A549 (cell line): ENCODE measurements around the gene PILRB.

Experiments
- CHD4 ChIP-seq: fragments of 200-600 bp; sonication (generic); IDR thresholded peaks from 2 replicates; pipeline ENCODE4 v1.6.1; 2016; ENCODE audit warnings: antibody characterized with exemption, mild to moderate bottlenecking, borderline replicate concordance
- CTCF ChIP-seq: fragments of >200 bp; sonication (Bioruptor Twin); formaldehyde crosslinking; IDR thresholded peaks from 3 replicates; pipeline ENCODE4 v1.5.1; 2016
- EP300 ChIP-seq, 2 experiments: fragments of >200 bp; sonication (Bioruptor Twin); formaldehyde crosslinking; IDR thresholded peaks; 2 replicates in 1 of 2; 3 replicates in 1 of 2; pipeline ENCODE4 v1.6.1; 2016 to 2017
- MAX ChIP-seq: IDR thresholded peaks from 2 replicates; pipeline ENCODE4 v1.6.1; 2012
- NPAS2 ChIP-seq: fragments of 250-450 bp; sonication (Bioruptor Pico); IDR thresholded peaks from 2 replicates; pipeline ENCODE4 v1.8.0; 2022; ENCODE audit warnings: mild to moderate bottlenecking, moderate library complexity, borderline replicate concordance
- NR3C1 ChIP-seq: fragments of >200 bp; sonication (Bioruptor Twin); formaldehyde crosslinking; IDR thresholded peaks from 3 replicates; pipeline ENCODE4 v1.6.1; 2017
- PBX3 ChIP-seq: IDR thresholded peaks from 2 replicates; pipeline ENCODE4 v1.6.1; 2012
- POLR2A ChIP-seq: IDR thresholded peaks from 2 replicates; pipeline ENCODE4 v1.6.1; 2012; ENCODE audit warnings: mild to moderate bottlenecking, low read length
- RFX5 ChIP-seq: fragments of 450-650 bp; IDR thresholded peaks from 2 replicates; pipeline ENCODE4 v1.7.1; 2014; ENCODE audit warnings: antibody characterized with exemption, mild to moderate bottlenecking, moderate library complexity
- TP53 ChIP-seq: fragments of 250-450 bp; sonication (Bioruptor Pico); IDR thresholded peaks from 2 replicates; pipeline ENCODE4 v1.5.0; 2021; ENCODE audit warnings: mild to moderate bottlenecking, moderate library complexity

- TF ChIP-seq CTCF (no peak), RFX5 (no peak), MAX (no peak), EP300 (IDR thresholded peaks at IDR 0.05) (no peak), POLR2A (no peak), NR3C1 (no peak), CHD4 (no peak), PBX3 (no peak), NPAS2 (no peak), TP53 (CRISPR knock-in tag) (no peak)
Measured at GRCh38 chr7:100369105-100369504, 11.2 kb downstream of the PILRB start.
